T-helper 9 cell (primary cell): ENCODE results near the gene KIAA0513.

ENCODE experiments used
- DNase-seq: peaks from one replicate; pipeline ENCODE4 v3.0.0-alpha.2; 2020

The KIAA0513 gene

GRCh38 chr16:85072947-85073346 lies 45.4 kb downstream of the KIAA0513 start:
- no peak for DNase-seq

- DNase-seq = no peak
These were observed 46.8 kb downstream of the KIAA0513 start for GRCh38 chr16:85074225-85074914.

GRCh38 chr16:85075236-85075924 lies 47.8 kb downstream of the KIAA0513 start:
- DNase-seq = no peak

- DNase-seq = no peak
These were observed 49.4 kb downstream of the KIAA0513 start for GRCh38 chr16:85077039-85077438.

GRCh38 chr16:85077576-85078125 lies 50.1 kb downstream of the KIAA0513 start:
- DNase-seq = no peak

- no peak for DNase-seq
These were observed 50.6 kb downstream of the KIAA0513 start for GRCh38 chr16:85078226-85078625.

GRCh38 chr16:85078952-85079351 lies 51.4 kb downstream of the KIAA0513 start:
- DNase-seq = no peak

- no peak for DNase-seq
These were observed 52.4 kb downstream of the KIAA0513 start for GRCh38 chr16:85079785-85080570.

- no peak for DNase-seq
These were observed 53.4 kb downstream of the KIAA0513 start for GRCh38 chr16:85081038-85081437.

GRCh38 chr16:85081765-85082164 lies 54.2 kb downstream of the KIAA0513 start:
- DNase-seq = no peak

GRCh38 chr16:85082173-85083050 lies 54.8 kb downstream of the KIAA0513 start:
- no peak for DNase-seq

- DNase-seq = no peak
These were observed 55.5 kb downstream of the KIAA0513 start for GRCh38 chr16:85083051-85083639.

- no peak for DNase-seq
These were observed 57.4 kb downstream of the KIAA0513 start for GRCh38 chr16:85084841-85085510.

GRCh38 chr16:85085721-85086120 lies 58.1 kb downstream of the KIAA0513 start:
- no peak for DNase-seq

- peak; percentile 61 for DNase-seq
These were observed 59.0 kb downstream of the KIAA0513 start for GRCh38 chr16:85086347-85087291.

GRCh38 chr16:85087899-85088569 lies 60.4 kb downstream of the KIAA0513 start:
- no peak for DNase-seq

- no peak for DNase-seq
These were observed 61.1 kb downstream of the KIAA0513 start for GRCh38 chr16:85088570-85089199.

- DNase-seq = no peak
These were observed 61.9 kb downstream of the KIAA0513 start for GRCh38 chr16:85089525-85089924.

- no peak for DNase-seq
These were observed 62.6 kb downstream of the KIAA0513 start for GRCh38 chr16:85090181-85090580.
